Immature natural killer cell (primary cell): ENCODE measurements around the gene C3orf20. TPM values are rescaled to one million over a fixed set of nuclear protein-coding genes. Genes with fewer than 3 reads are reported as not detected.
A peak's percentile ranks its signal among the peaks of the same experiment; 100 is the strongest.

Experiments used
- DNase-seq, 3 donors: peaks; one replicate each; pipeline ENCODE4 v3.0.0; 2022; ENCODE audit warnings: mixed read lengths in 1 of 3
- H3K27ac Mint-ChIP-seq, 6 donors: one replicate each; pipeline ENCODE4 v1.8.0; 2020; ENCODE audit warnings: mixed read lengths in 6 of 6, mild to moderate bottlenecking in 5 of 6, inconsistent platforms in 4 of 6, moderate library complexity in 3 of 6
- H3K27me3 Mint-ChIP-seq, 3 donors: one replicate each; pipeline ENCODE4 v1.8.0; 2020 to 2021; ENCODE audit warnings: low read depth in 3 of 3, mild to moderate bottlenecking in 3 of 3, mixed read lengths in 3 of 3, moderate library complexity in 3 of 3, inconsistent platforms in 1 of 3
- H3K36me3 Mint-ChIP-seq, 3 donors: one replicate each; pipeline ENCODE4 v1.8.0; 2020; ENCODE audit warnings: mixed read lengths in 3 of 3, inconsistent platforms in 2 of 3, mild to moderate bottlenecking in 2 of 3
- H3K4me1 Mint-ChIP-seq, 2 donors: one replicate each; pipeline ENCODE4 v1.8.0; 2020; ENCODE audit warnings: inconsistent platforms in 2 of 2, mild to moderate bottlenecking in 2 of 2, mixed read lengths in 2 of 2, moderate library complexity in 1 of 2
- H3K4me3 Mint-ChIP-seq, 5 donors: one replicate each; pipeline ENCODE4 v1.8.0; 2020; ENCODE audit warnings: mild to moderate bottlenecking in 5 of 5, mixed read lengths in 5 of 5, inconsistent platforms in 3 of 5, moderate library complexity in 3 of 5
- H3K9me3 Mint-ChIP-seq, 6 donors: one replicate each; pipeline ENCODE4 v1.8.0; 2020; ENCODE audit warnings: mild to moderate bottlenecking in 6 of 6, mixed read lengths in 6 of 6, inconsistent platforms in 4 of 6, moderate library complexity in 3 of 6
- polyA plus RNA-seq, 3 donors: library from polyadenylated mRNA; unstranded; fragments of 300-500 nt; fragmentation: Illumina TruSeq; gene quantifications; one replicate each; pipeline ENCODE4 v1.2.3, GENCODE V29; 2021

Gene C3orf20
- polyA plus RNA-seq, 3 donors from 2014 or later, result not detected

GRCh38 chr3:14771593-14772497, 96.9 kb downstream of the C3orf20 start:
- no peaks in the 10 kb centered on the region for H3K4me1 Mint-ChIP-seq
- no peaks in the 10 kb centered on the region for H3K9me3 Mint-ChIP-seq
- peaks cover 0 to 2% (median under 1%) of the 10 kb centered on the region in 3 donors for H3K27me3 Mint-ChIP-seq
- H3K27ac Mint-ChIP-seq, result no peak overlapping the region
- DNase-seq, result no peak
- no peaks in the 10 kb centered on the region for H3K36me3 Mint-ChIP-seq
- H3K4me3 Mint-ChIP-seq, result no peak overlapping the region

GRCh38 chr3:14772533-14773138, 97.7 kb downstream of the C3orf20 start:
- Mint-ChIP-seq H3K9me3 (no peaks in the 10 kb centered on the region), H3K27me3 (peaks cover 0 to 7% (median 4%) of the 10 kb centered on the region in 3 donors), H3K4me3 (no peak overlapping the region), H3K4me1 (no peaks in the 10 kb centered on the region), H3K27ac (no peak overlapping the region), H3K36me3 (no peaks in the 10 kb centered on the region)
- no peak for DNase-seq

- no peak for DNase-seq
- no peaks in the 10 kb centered on the region for H3K36me3 Mint-ChIP-seq
- H3K9me3 Mint-ChIP-seq, result peaks cover 0 to 4% (median 0%) of the 10 kb centered on the region in 6 donors
- H3K4me3 Mint-ChIP-seq, result no peak overlapping the region
- no peak overlapping the region for H3K27ac Mint-ChIP-seq
- H3K27me3 Mint-ChIP-seq, result peaks cover 0 to 7% (median 4%) of the 10 kb centered on the region in 3 donors
- H3K4me1 Mint-ChIP-seq, result no peaks in the 10 kb centered on the region
These were observed 98.3 kb downstream of the C3orf20 start for GRCh38 chr3:14773281-14773680.

GRCh38 chr3:14773691-14774128, 98.8 kb downstream of the C3orf20 start:
- H3K27me3 Mint-ChIP-seq, result peaks cover 2 to 7% (median 4%) of the 10 kb centered on the region in 3 donors

GRCh38 chr3:14774431-14774830, 99.5 kb downstream of the C3orf20 start:
- Mint-ChIP-seq H3K27ac (no peak overlapping the region), H3K36me3 (peaks cover 0 to 5% (median 0%) of the 10 kb centered on the region in 3 donors), H3K4me1 (no peaks in the 10 kb centered on the region), H3K4me3 (no peak overlapping the region), H3K9me3 (peaks cover 0 to 14% (median 5%) of the 10 kb centered on the region in 6 donors), H3K27me3 (peaks cover 3 to 7% (median 4%) of the 10 kb centered on the region in 3 donors)
- no peak for DNase-seq

More at GRCh38 chr3:14773691-14774128, 98.8 kb downstream of the C3orf20 start:
- Mint-ChIP-seq H3K36me3 (no peaks in the 10 kb centered on the region), H3K4me3 (no peak overlapping the region), H3K27ac (no peak overlapping the region), H3K4me1 (no peaks in the 10 kb centered on the region), H3K9me3 (peaks cover 0 to 8% (median 4%) of the 10 kb centered on the region in 6 donors)
- DNase-seq, result no peak

- Mint-ChIP-seq H3K27ac (no peak overlapping the region), H3K36me3 (peaks cover 0 to 5% (median 0%) of the 10 kb centered on the region in 3 donors), H3K9me3 (peaks cover 0 to 14% (median 5%) of the 10 kb centered on the region in 6 donors), H3K4me3 (no peak overlapping the region), H3K27me3 (peaks cover 4 to 7% (median 4%) of the 10 kb centered on the region in 3 donors), H3K4me1 (no peaks in the 10 kb centered on the region)
- DNase-seq, result no peak
These were observed 100.1 kb downstream of the C3orf20 start for GRCh38 chr3:14775011-14775410.

- H3K27ac Mint-ChIP-seq, result no peak overlapping the region
- peaks cover 4 to 8% (median 7%) of the 10 kb centered on the region in 3 donors for H3K27me3 Mint-ChIP-seq
- no peaks in the 10 kb centered on the region for H3K4me1 Mint-ChIP-seq
- peaks cover 0 to 5% (median 0%) of the 10 kb centered on the region in 3 donors for H3K36me3 Mint-ChIP-seq
- no peak overlapping the region for H3K4me3 Mint-ChIP-seq
- H3K9me3 Mint-ChIP-seq, result peaks cover 0 to 14% (median 5%) of the 10 kb centered on the region in 6 donors
- no peak for DNase-seq
These were observed 100.6 kb downstream of the C3orf20 start for GRCh38 chr3:14775563-14775962.

GRCh38 chr3:14779069-14779685, 104.2 kb downstream of the C3orf20 start:
- H3K27me3 Mint-ChIP-seq, result peaks cover 7 to 8% (median 8%) of the 10 kb centered on the region in 3 donors

GRCh38 chr3:14780927-14781507, 106.1 kb downstream of the C3orf20 start:
- no peak overlapping the region for H3K27ac Mint-ChIP-seq
- no peak for DNase-seq
- peaks cover 7 to 8% (median 8%) of the 10 kb centered on the region in 3 donors for H3K27me3 Mint-ChIP-seq
- H3K9me3 Mint-ChIP-seq, result peaks cover 0 to 14% (median 5%) of the 10 kb centered on the region in 6 donors
- peaks cover 0 to 5% (median 0%) of the 10 kb centered on the region in 3 donors for H3K36me3 Mint-ChIP-seq
- no peaks in the 10 kb centered on the region for H3K4me1 Mint-ChIP-seq
- H3K4me3 Mint-ChIP-seq, result no peak overlapping the region

More at GRCh38 chr3:14779069-14779685, 104.2 kb downstream of the C3orf20 start:
- peaks cover 0 to 14% (median 5%) of the 10 kb centered on the region in 6 donors for H3K9me3 Mint-ChIP-seq
- H3K36me3 Mint-ChIP-seq, result peaks cover 0 to 5% (median 0%) of the 10 kb centered on the region in 3 donors
- H3K4me3 Mint-ChIP-seq, result no peak overlapping the region
- H3K27ac Mint-ChIP-seq, result no peak overlapping the region
- no peak for DNase-seq
- no peaks in the 10 kb centered on the region for H3K4me1 Mint-ChIP-seq

GRCh38 chr3:14783480-14784086, 108.6 kb downstream of the C3orf20 start:
- peaks cover 0 to 7% (median 3%) of the 10 kb centered on the region in 6 donors for H3K9me3 Mint-ChIP-seq
- H3K4me3 Mint-ChIP-seq, result no peak overlapping the region
- no peak for DNase-seq
- H3K27ac Mint-ChIP-seq, result peak overlapping the region in 1 of 6 donors; percentile 18
- peaks cover 4 to 9% (median 6%) of the 10 kb centered on the region in 3 donors for H3K27me3 Mint-ChIP-seq
- H3K36me3 Mint-ChIP-seq, result peaks cover 0 to 5% (median 0%) of the 10 kb centered on the region in 3 donors
- no peaks in the 10 kb centered on the region for H3K4me1 Mint-ChIP-seq

- H3K4me3 Mint-ChIP-seq, result no peak overlapping the region
- H3K4me1 Mint-ChIP-seq, result no peaks in the 10 kb centered on the region
- H3K9me3 Mint-ChIP-seq, result peaks cover 0 to under 1% (median 0%) of the 10 kb centered on the region in 6 donors
- H3K27me3 Mint-ChIP-seq, result peaks cover 4 to 9% (median 6%) of the 10 kb centered on the region in 3 donors
- DNase-seq, result no peak
- H3K27ac Mint-ChIP-seq, result no peak overlapping the region
- no peaks in the 10 kb centered on the region for H3K36me3 Mint-ChIP-seq
These were observed 109.2 kb downstream of the C3orf20 start for GRCh38 chr3:14784087-14784681.

- H3K4me1 Mint-ChIP-seq, result no peaks in the 10 kb centered on the region
These were observed 110.5 kb downstream of the C3orf20 start for GRCh38 chr3:14785207-14786155.

More at GRCh38 chr3:14785207-14786155, 110.5 kb downstream of the C3orf20 start:
- DNase-seq, result no peak
- no peaks in the 10 kb centered on the region for H3K36me3 Mint-ChIP-seq
- no peak overlapping the region for H3K27ac Mint-ChIP-seq
- no peaks in the 10 kb centered on the region for H3K9me3 Mint-ChIP-seq
- peaks cover 4 to 7% (median 6%) of the 10 kb centered on the region in 3 donors for H3K27me3 Mint-ChIP-seq
- no peak overlapping the region for H3K4me3 Mint-ChIP-seq
